NCI-H2227 treated with DMSO at 0.1 percent for 48 hours (cell line): ENCODE data around the gene TFDP1.

Experiments
- DNase-seq: peaks from one replicate; lab custom pipeline; 2025; lab: John Stamatoyannopoulos, UW

Gene TFDP1, protein sequence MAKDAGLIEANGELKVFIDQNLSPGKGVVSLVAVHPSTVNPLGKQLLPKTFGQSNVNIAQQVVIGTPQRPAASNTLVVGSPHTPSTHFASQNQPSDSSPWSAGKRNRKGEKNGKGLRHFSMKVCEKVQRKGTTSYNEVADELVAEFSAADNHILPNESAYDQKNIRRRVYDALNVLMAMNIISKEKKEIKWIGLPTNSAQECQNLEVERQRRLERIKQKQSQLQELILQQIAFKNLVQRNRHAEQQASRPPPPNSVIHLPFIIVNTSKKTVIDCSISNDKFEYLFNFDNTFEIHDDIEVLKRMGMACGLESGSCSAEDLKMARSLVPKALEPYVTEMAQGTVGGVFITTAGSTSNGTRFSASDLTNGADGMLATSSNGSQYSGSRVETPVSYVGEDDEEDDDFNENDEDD

DNA sequence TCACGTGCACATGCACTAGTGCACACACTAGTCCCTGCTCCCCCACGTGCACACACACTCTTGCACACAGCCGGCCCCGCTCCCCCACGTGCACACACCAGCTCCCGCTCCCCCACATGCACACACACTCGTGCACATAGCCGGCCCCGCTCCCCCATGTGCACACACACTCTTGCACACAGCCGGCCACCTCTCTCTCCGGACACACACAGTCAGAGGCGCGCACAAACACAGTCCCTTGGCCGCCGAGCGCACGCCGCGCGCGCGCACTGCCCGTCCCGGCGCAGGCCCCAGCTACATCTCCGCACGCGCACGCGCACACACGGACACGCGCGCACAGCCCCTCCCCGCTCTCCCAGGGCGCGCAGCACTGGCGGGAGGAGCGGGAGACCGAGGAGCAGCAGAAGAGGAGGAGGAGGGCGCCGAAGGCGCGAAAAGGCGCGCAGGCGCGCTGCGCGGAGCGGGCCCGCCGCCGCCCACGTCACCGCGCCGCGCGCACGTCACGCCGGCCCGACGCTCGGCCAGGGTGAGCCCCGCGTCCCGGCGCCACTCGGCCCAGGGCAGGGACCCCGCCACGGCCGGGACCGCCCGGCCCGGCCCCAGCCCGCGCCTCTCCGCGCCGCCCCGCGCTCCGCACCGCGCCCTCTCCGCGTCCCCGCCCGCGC, at the start of gene TFDP1:
Gene TFDP1 (plus strand): TSS at position 549 of the 665 bp plus-strand sequence. CDS start 1,085 bp downstream, outside the sequence.
- DNase-seq, result peak; percentile 74

DNA sequence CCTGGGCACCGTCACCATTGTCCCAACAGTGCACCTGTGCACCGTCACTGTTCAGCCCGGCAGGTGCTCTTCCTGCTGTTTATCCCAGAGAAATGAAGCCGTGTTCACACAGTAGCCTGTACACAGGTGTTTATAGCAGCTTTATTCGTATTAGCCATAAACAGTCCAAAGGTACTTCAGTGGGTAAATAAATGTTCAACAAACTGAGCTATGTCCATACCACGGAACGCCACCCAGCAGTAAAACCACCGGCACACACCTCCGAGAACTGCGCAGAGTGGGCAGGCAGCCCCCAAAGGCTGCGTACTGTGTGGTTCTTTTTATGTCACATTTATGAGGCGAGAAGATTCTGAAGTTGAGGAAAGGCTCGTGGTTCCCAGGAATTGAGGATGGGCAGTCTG, 49.2 kb upstream of the TFDP1 start:
- no peak for DNase-seq

DNA sequence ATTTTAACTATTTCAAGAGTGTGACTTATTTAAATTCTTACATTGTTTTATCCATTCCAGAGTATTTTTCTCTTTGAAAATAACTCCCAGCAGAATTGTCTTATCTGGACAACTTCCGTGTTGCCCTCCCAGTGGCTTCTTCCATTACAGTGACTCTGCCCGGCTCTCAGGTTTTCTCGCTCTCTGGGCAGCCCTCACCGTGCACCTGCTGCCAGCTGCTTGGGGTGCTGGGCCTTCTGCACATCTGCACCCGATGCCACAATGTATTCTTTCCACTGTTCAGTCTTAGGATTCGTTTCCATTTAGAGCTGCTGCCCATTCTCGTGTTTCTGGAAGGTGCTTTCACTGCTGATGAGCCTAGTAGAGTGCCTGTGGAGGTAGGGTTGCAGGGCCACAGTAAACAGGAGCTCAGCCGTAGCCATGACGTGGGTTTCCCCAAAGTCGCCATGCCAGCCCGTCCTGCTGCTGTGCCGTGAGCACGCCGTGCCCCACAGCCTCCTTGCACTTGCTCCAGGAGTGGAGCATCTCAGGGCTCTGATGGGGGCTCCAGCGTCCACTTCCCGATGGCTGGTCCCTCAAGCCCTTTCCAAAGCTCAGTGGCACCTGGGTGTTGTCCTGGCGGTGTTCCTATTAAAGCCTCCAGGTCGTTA, 48.0 kb upstream of the TFDP1 start:
- DNase-seq, result no peak

DNA sequence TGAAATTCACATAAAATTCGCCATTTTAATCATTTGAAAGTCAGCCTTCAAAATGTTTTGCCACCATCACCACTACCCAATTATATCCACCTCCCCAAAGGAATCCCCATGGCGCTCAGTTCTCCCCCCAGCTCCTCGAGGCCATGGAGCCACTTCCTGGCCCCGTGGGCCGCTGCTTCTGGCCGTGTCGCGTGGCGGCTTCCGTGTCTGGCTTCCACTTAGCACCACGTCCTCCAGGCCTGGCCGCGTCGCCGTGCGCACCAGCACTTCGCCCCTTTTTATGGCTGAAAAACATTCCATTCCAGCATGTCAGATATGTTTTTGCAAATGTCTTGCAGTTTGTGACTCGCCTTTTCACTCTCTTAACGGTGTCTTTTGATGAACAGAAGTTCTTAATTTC, 47.3 kb upstream of the TFDP1 start:
- DNase-seq, result no peak

DNA sequence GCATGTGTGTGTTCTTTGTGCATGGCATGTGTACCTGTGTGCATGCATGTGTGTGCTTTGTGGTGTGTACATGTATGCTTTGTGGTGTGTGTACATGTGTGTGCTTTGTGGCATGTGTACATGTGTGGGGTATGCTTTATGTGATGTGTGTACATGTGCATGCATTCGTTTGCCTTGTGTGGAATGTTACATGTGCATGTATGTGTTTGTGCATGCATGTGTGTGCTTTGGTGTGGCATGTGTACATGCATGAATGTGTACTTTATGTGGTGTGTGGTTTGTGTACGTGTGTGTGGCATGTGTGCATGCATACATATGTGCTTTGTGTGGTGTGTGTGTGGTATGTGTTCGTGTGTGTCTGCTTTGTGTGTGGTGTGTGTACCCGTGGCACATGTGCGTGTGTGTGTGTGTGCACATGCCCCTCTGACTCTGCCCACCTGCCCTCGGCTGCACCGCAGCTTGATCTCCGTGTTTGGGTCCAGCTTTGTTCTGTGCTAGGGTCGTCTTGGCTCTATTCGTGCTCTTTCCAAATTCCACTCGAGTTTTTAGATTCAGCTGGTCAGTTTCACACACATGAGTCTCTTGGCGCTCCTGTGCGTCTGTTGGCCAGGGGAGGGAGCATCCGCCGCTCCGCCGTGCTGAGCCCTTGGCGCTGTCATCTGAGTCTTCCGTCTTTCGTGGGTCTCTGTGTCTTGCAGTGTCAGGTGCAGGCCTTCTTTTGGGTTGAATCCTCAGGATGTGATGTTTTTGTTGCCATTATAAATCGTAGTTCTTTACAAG, 46.5 kb upstream of the TFDP1 start:
- no peak for DNase-seq

DNA sequence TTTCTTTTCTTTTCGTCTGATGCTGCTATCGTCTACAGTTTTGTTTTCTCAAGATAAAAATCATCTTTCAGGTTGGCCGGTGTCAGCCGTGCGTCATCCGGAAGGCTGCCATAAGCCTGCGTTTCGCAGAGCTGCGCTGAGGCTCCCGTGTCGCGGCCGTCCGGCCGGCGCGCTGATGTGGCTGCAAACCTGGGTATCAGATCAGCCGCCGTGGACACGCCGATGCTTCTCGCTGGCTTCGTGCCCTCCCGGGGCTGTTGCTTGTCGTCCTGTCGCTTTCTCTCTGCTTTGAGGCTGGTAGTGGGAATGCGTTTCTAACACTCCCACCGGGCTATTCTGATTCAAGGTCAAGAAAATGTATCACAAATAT, 45.9 kb upstream of the TFDP1 start:
- no peak for DNase-seq

DNA sequence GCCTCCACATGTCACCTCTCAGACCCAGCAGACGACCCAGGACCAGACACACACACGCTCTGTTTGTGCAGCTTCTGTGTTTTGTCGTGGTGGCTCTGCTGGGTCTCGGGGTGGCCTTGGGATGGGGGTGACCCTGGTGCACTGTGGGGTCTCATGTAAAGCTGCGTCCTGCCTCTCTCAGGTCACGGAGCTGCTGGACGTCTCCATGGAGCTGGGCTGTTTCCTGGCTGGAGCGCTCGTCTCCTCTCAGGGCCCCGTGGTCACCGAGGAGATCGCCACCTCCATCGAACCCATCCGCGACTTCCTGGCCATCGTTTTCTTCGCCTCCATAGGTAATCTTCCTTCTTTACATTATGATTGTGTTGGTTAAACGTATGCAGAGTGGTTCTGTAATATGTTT, 45.4 kb upstream of the TFDP1 start:
- DNase-seq, result no peak

DNA sequence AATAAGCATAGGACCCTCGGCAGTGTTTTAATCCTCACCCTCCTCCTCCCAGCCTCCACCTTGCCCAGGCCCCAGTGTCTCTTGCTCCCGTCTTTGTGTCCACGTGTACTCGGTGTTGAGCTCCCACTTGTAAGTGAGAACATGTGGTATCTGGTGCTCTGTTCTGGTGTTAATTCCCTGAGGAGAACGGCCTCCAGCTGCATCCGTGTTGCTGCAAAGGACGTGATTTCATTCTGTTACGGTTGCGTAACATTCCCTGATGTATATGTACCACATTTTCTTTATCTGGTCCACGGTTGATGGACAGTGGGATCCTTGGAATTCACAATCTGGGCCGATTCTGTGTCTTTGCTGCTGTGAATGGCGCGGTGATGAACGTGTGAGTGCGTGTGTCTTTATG, 44.7 kb upstream of the TFDP1 start:
- DNase-seq, result no peak

DNA sequence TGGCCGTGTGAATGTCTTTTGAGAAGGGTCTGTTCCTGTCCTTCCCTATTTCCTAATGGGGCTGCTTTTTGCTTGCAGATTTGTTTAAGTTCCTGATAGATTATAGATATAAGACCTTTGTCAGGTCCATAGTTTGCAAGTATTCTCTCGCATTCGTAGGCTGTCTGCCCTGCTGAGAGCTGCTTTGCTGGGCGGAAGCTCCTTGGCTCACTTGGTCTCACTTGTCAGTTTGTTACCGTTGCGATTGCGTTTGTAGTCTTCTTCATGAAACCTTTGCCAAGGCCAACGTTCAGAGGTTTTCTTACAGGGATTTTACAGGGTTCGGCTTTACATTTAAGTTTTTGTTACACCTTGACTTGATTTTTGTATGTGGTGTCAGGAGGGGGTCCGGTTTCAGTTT, 44.0 kb upstream of the TFDP1 start:
- no peak for DNase-seq

DNA sequence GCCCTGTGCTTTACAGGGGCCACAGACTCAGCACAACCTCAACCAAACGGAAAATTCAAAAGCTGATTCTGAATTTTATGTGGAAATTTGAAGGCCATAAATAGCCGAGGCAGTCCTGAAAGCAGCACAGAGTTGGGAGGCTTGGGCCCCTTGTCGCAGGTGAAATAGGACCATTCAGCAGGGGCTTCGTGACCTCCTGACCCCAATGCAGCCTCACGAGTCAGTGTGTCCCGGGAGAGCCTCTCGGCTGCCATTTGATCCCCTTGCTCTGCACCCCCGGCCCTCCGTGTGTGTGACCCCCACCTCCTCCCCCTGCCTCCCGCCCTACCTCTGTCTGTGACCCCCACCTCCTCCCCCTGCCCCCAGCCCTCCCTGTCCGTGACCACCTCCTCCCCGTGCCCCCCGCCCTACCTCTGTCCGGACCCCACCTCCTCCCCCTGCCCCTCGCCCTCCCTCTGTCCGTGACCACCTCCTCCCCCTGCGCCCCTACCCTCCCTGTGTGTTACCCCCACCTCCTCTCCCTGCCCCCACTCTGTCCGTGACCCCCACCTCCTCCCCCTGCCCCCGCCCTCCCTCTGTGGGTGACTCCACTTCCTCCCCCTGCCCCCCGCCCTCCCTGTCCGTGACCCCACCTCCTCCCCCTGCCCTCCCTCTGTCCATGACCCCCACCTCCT, 41.7 kb upstream of the TFDP1 start:
- DNase-seq, result no peak

DNA sequence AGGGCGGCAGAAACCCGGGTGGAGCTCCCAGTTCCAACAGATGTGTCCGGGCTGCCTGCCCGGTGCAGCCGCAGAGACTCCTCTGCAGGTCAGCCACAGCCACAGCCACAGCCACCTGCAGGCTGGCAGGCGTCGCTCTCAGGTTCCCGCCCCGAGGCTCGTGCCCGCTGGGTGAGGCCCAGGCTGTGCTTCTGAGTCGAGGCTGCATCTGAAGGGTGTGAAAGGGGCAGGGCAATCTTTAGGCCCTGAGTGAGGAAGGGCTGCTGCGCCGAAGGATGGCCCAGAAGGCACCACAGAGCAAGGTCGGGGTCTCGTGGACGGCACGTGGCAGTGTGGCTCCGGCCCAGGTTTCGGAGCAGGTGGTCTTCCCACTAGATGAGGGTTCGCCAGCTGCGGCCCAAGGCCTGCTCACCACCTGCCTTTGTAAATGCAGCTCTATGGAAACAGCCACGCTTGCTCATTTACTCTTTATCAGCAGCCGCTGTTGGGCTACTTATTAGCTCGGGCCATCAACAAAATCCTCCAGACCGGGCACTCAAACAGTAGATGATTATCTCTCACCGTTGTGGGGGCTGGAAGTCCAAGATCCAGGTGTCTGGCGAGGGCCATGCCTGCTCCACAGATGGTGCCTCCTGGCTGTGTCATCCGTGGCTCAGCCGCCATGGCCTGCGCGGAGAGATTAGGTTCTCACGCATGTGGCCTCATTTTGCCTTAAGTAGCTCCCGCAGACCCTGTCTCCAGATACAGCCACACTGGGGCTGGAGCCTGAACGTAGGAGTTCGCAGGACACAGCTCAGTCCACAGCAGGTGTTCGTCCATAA, 40.3 kb upstream of the TFDP1 start:
- no peak for DNase-seq

DNA sequence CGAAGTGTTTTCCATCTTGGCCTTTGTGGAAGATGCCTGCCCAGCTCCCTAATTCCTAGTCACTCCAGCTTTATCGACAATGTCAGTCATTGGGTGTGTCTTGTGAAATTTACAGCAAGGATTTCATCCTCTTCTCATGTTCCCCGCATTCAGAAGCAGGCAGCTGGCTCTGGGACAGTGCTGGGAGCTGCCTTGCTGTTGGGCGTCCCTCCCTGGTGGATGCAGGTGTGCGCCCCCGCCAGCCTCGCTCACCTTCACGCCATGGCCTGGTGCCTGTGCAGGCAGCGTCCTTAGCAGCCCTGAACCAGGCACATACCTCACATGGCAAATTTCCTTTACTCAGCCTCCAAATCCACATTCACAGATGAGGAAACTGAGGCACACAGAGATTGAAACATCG, 39.7 kb upstream of the TFDP1 start:
- DNase-seq, result no peak

DNA sequence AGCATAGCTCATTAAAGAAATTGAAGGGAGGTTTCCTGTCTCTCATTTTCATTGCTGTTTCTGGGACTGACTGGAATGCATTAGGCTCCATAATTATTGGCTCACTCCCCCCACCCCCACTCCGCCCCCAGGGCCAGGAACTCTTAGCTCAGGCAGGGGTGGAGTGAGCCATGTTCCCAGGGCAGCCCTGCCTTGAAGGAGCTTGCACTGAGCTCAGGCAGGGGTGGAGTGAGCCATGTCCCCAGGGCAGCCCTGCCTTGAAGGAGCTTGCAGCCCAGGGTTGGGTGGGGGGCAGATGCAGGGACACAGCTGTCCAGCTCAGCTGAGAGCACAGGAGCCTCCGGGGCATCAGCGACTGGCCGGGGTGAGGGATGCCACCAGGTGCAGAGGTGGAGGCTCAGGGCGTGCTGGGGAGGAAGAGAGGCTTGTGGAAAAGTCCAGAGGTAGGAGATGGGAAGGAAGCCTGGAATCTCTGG, 39.1 kb upstream of the TFDP1 start:
- DNase-seq, result no peak

DNA sequence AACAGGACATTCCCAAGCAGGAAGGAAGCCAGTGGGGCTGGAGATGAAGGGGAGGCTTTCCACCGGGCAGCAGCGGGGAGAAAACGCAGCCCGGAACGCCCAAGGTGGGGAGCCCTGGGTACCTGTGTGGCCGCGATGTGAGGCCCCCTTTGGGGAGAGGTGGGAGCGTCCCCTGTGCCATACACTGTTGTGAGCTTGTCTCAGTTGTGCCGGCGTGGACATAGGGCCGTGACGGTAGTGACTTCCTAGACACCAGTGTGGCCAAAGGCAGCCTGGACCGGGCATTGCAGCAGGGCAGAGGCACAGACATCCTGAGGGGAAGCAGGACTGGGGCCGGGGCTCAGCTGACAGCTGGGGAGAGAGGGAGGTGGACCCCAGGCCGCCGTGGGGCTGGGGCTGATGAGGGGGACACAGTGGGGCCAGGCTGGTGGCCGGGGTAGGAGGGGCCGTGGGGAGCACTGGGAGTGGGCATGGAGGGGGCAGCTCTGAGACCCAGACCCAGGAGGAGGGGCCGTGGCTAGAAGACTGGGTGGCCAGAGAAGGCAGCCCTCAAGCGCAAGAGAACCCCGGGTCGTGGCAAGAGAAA, 38.5 kb upstream of the TFDP1 start:
- DNase-seq, result no peak

DNA sequence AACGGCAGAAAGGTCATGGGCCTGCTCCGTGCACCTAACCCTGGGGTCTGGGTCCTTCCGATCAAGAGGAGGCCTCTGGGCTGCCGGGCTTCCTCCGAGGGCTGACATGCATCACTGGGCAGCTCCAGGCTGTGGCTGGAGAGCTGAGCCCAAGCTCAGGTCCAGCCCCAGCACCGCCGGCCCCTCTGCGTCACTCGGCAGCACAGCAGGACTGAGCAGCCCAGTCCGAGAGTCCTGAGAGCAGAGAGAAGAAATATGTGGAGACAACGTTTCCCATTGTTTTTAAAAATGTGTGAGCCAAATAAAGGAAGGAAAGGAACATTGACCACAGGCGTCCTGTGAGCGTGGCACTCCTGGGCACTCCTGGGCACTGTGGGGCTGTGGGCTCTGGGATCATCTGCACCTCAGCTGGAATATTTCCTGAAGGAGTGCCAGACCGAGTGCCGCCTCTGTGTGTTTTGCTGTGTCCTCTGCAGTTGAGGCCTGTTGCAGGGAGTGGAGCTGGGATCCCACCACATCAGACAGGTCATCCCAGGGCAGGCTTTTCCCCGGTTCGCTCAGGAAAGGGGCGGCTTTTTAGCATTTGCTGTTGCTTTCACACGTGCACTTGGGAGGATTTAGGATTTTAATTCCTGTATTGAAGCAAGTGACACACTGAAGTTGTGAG, 37.8 kb upstream of the TFDP1 start:
- no peak for DNase-seq

DNA sequence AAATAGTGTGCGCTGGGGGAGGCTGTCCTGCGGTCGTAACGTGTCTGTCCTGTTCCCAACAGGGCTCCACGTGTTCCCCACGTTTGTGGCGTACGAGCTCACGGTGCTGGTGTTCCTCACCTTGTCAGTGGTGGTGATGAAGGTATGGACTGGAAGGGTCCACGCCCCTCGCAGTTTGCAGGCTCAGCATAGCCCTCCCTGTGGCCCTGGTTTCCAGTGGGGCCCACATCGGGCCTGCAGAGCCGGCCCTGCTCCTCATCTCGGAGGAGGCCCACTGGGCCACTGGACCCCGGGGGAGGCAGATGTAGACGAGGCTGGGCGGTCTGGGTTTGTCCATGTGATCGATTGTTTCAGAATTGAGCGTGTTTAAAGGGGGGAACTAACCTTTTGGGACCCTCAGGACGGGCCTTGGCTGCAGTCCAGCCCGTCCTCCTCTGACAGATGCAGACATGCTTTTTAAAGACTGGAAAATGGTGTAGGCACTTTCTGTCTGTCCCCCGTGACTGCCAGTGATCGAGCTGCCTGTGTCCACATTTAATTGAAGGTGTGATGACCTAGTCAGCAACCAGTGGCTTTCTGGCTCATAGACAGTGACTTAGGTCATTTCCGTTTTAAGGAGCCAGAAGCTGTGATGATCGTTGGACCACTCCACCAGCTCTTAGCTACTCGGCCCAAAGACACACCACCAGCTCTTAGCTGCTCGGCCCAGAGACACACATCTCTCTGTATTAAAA, 37.1 kb upstream of the TFDP1 start:
- no peak for DNase-seq

DNA sequence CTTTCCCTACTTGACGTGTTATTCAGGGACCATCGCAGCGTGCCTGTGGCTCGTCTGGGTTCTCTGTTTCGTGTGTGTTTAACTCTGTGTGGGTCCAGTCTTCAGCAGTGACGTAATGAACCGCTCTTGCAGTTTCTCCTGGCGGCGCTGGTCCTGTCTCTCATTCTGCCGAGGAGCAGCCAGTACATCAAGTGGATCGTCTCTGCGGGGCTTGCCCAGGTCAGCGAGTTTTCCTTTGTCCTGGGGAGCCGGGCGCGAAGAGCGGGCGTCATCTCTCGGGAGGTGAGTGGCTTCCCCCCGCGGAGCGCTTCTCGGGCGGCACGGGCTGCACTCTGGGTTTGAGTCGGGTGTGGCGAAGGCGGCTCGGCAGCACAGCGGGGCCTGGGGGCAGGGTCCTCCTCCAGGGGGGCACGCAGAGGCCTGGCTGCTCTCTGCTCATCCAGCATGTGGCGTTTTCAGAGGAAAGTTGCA, 36.3 kb upstream of the TFDP1 start:
- DNase-seq, result peak; percentile 13

DNA sequence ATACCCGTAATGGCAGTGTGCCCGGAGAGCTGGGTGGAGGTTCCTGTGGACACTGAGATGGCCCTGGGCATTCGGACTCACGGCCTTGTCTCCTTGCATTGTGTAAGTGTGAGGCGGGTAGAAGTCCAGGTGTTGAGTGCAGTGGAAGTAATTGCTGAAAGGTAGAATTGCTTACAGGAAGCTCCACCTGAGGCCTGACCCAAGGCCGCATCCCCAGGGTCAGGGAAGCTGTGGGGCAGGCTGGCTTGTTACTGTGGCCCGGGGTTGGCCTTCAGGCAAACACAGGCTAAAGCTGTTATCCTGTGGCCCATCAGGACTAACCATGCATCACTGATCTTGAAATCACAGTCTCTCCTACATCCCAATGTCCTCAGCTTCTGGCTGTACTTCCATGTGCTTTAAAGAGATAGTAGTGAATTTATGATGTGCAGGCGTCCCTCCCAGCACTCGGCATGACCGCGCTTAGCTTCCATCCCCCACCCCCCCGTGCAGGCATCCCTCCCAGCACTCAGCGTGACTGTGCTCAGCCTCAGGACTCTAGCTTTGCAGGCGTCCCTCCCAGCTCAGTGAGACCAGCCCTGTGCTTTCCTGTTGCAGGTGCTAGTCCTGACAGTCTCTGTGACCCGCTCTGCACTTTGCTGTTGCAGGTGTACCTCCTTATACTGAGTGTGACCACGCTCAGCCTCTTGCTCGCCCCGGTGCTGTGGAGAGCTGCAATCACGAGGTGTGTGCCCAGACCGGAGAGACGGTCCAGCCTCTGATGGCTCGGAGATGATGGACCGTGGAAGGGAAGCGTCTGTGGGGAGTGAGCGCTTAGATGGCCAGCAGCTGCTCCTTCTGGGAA, 35.6 kb upstream of the TFDP1 start:
- no peak for DNase-seq
